Hepatocyte (in vitro differentiated cells): ENCODE results near the gene XCL1. TPM values are rescaled to one million over a fixed set of nuclear protein-coding genes. Genes with fewer than 3 reads are reported as not detected.
"Not testable (repeated sequence)": the region's sequence is repeated elsewhere in the genome, so short reads cannot be mapped to it uniquely, and the experiment has no call there.

Source experiments
- DNase-seq: peaks from one replicate; pipeline ENCODE4 v3.0.0-alpha.2; 2016; ENCODE audit warnings: low spot score
- H2AFZ ChIP-seq: fragments of 200-600 bp; sonication (generic); 2 replicates; pipeline ENCODE4 v1.6.0; 2016; ENCODE audit warnings: antibody characterized with exemption, mild to moderate bottlenecking
- H3K27ac ChIP-seq: fragments of 200-600 bp; sonication (generic); 2 replicates; pipeline ENCODE4 v1.5.1; 2016; ENCODE audit warnings: mild to moderate bottlenecking
- H3K27me3 ChIP-seq: fragments of 200-600 bp; sonication (generic); 2 replicates; pipeline ENCODE4 v1.6.1; 2016
- H3K36me3 ChIP-seq: fragments of 200-600 bp; sonication (generic); replicated peaks from 2 replicates; pipeline ENCODE4 v1.5.1; 2016; ENCODE audit warnings: low read depth; ENCODE audit not compliant: insufficient read depth
- H3K4me1 ChIP-seq: fragments of 200-600 bp; sonication (generic); 2 replicates; pipeline ENCODE4 v1.5.1; 2016; ENCODE audit warnings: mild to moderate bottlenecking, moderate library complexity; ENCODE audit not compliant: insufficient read depth
- H3K4me2 ChIP-seq: fragments of 200-600 bp; sonication (generic); 2 replicates; pipeline ENCODE4 v1.6.0; 2016
- H3K4me3 ChIP-seq: fragments of 200-600 bp; sonication (generic); 2 replicates; pipeline ENCODE4 v1.5.1; 2016; ENCODE audit warnings: mild to moderate bottlenecking
- H3K79me2 ChIP-seq: fragments of 200-600 bp; sonication (generic); 2 replicates; pipeline ENCODE4 v1.6.0; 2017; ENCODE audit warnings: mild to moderate bottlenecking
- H3K9me2 ChIP-seq: fragments of 200-600 bp; sonication (generic); replicated peaks from 2 replicates; pipeline ENCODE4 v1.6.0; 2017; ENCODE audit warnings: mild to moderate bottlenecking; ENCODE audit not compliant: insufficient read depth
- H3K9me3 ChIP-seq: fragments of 200-600 bp; sonication (generic); 2 replicates; pipeline ENCODE4 v1.5.1; 2016; ENCODE audit warnings: low read depth, mild to moderate bottlenecking
- H4K20me1 ChIP-seq: fragments of 200-600 bp; sonication (generic); 2 replicates; pipeline ENCODE4 v1.6.0; 2016; ENCODE audit warnings: mild to moderate bottlenecking; ENCODE audit not compliant: insufficient read depth, poor library complexity, severe bottlenecking
- CTCF ChIP-seq: fragments of 200-600 bp; sonication (generic); IDR thresholded peaks from 2 replicates; pipeline ENCODE4 v1.5.1; 2016; ENCODE audit warnings: antibody characterized with exemption, mild to moderate bottlenecking; ENCODE audit not compliant: poor library complexity
- EZH2 ChIP-seq: fragments of 200-600 bp; sonication (generic); IDR thresholded peaks from 2 replicates; pipeline ENCODE4 v1.6.1; 2016; ENCODE audit warnings: antibody characterized with exemption, mild to moderate bottlenecking, borderline replicate concordance
- EZH2phosphoT487 ChIP-seq: fragments of 200-600 bp; sonication (generic); IDR thresholded peaks from one replicate; pipeline ENCODE4 v1.6.1; 2018; ENCODE audit warnings: antibody characterized with exemption, mild to moderate bottlenecking, low read depth, moderate library complexity; ENCODE audit not compliant: unreplicated experiment, severe bottlenecking
- WGBS: methylation state at CpG from one replicate; pipeline ENCODE4 v1.1.6; 2016; ENCODE audit warnings: low lambda C conversion rate; ENCODE audit errors: missing lambda C conversion rate; 5-methylcytosine and 5-hydroxymethylcytosine counted together
- polyA plus RNA-seq: library from polyadenylated mRNA; unstranded; fragments of >200 nt; fragmentation: Nextera tagmentation; extraction: Ambion mirVana; gene quantifications from 2 replicates; pipeline ENCODE4 v1.2.1, GENCODE V29; 2016
- total RNA-seq: library from RNA; depleted of rRNA; stranded (reverse); fragments of >200 nt; gene quantifications from 2 replicates; pipeline ENCODE4 v1.2.3, GENCODE V29; 2014

Gene XCL1
- total and polyA plus RNA-seq, 2 experiments from 2014 or later: 0.23 to 0.24 TPM

- H3K36me3 ChIP-seq: no peaks in the 10 kb centered on the region
- no peak overlapping the region for H3K4me2 ChIP-seq
- no peaks in the 10 kb centered on the region for H3K9me2 ChIP-seq
- no peaks in the 10 kb centered on the region for H4K20me1 ChIP-seq
- no peaks in the 10 kb centered on the region for H3K79me2 ChIP-seq
- TF ChIP-seq EZH2 (no peak), CTCF (no peak), EZH2phosphoT487 (no peak)
- no peaks in the 10 kb centered on the region for H3K4me1 ChIP-seq
- no peak for DNase-seq
- no peak overlapping the region for H3K27ac ChIP-seq
- H3K27me3 ChIP-seq: no peaks in the 10 kb centered on the region
- no peaks in the 10 kb centered on the region for H3K9me3 ChIP-seq
- 86% methylated on average over 2 of the region's 2 CpGs for WGBS
- no peak overlapping the region for H2AFZ ChIP-seq
- H3K4me3 ChIP-seq: no peak overlapping the region
Observed at GRCh38 chr1:168589167-168589566, 12.8 kb downstream of the XCL1 start.

GRCh38 chr1:168591066-168591465 lies 14.7 kb downstream of the XCL1 start:
- no peaks in the 10 kb centered on the region for H3K27me3 ChIP-seq

GRCh38 chr1:168591641-168592250 lies 15.3 kb downstream of the XCL1 start:
- H3K4me2 ChIP-seq: no peak overlapping the region
- WGBS: 86% methylated on average over 2 of the region's 2 CpGs

More at GRCh38 chr1:168591066-168591465, 14.7 kb downstream of the XCL1 start:
- H3K36me3 ChIP-seq: no peaks in the 10 kb centered on the region
- no peaks in the 10 kb centered on the region for H3K9me3 ChIP-seq
- DNase-seq: no peak
- H4K20me1 ChIP-seq: no peaks in the 10 kb centered on the region
- H2AFZ ChIP-seq: no peak overlapping the region
- no peaks in the 10 kb centered on the region for H3K4me1 ChIP-seq
- no peaks in the 10 kb centered on the region for H3K79me2 ChIP-seq
- 97% methylated on average over 5 of the region's 5 CpGs for whole genome bisulfite sequencing
- TF ChIP-seq EZH2phosphoT487 (no peak), EZH2 (no peak), CTCF (no peak)
- no peak overlapping the region for H3K4me3 ChIP-seq
- H3K4me2 ChIP-seq: no peak overlapping the region
- no peak overlapping the region for H3K27ac ChIP-seq
- H3K9me2 ChIP-seq: no peaks in the 10 kb centered on the region

GRCh38 chr1:168595403-168595802 lies 19.0 kb downstream of the XCL1 start:
- not testable (repeated sequence) for H3K9me3 ChIP-seq, DNase-seq, H3K36me3 ChIP-seq, H3K27me3 ChIP-seq, H2AFZ ChIP-seq, H3K9me2 ChIP-seq, H4K20me1 ChIP-seq, H3K79me2 ChIP-seq, H3K4me1 ChIP-seq, H3K4me3 ChIP-seq, H3K4me2 ChIP-seq, H3K27ac ChIP-seq

More at GRCh38 chr1:168591641-168592250, 15.3 kb downstream of the XCL1 start:
- Histone ChIP-seq H3K79me2 (no peaks in the 10 kb centered on the region), H3K36me3 (no peaks in the 10 kb centered on the region), H4K20me1 (no peaks in the 10 kb centered on the region), H3K4me3 (no peak overlapping the region), H3K27ac (no peak overlapping the region), H3K27me3 (no peaks in the 10 kb centered on the region), H3K4me1 (no peaks in the 10 kb centered on the region), H2AFZ (no peak overlapping the region), H3K9me3 (no peaks in the 10 kb centered on the region), H3K9me2 (no peaks in the 10 kb centered on the region)
- DNase-seq: no peak
- TF ChIP-seq CTCF (no peak), EZH2 (no peak), EZH2phosphoT487 (no peak)
